HepG2 (cell line): ENCODE results near the gene TMEM219. TPM values are rescaled to one million over a fixed set of nuclear protein-coding genes. Genes with fewer than 3 reads are reported as not detected.
A peak's percentile ranks its signal among the peaks of the same experiment; 100 is the strongest.

Experiments used
- BCL3 ChIP-seq: sonication (generic); formaldehyde crosslinking; IDR thresholded peaks from 2 replicates; pipeline ENCODE4 v1.5.1; 2020; ENCODE audit warnings: mild to moderate bottlenecking, missing genetic modification reagents, moderate library complexity
- GMEB1 ChIP-seq: sonication (generic); formaldehyde crosslinking; IDR thresholded peaks from 2 replicates; pipeline ENCODE4 v1.5.1; 2020; ENCODE audit warnings: missing genetic modification reagents, mild to moderate bottlenecking, borderline replicate concordance
- HOXA5 ChIP-seq: sonication (generic); formaldehyde crosslinking; IDR thresholded peaks from 2 replicates; pipeline ENCODE4 v1.4.0; 2020; ENCODE audit warnings: missing genetic modification reagents
- JUNB ChIP-seq: sonication (generic); formaldehyde crosslinking; IDR thresholded peaks from 2 replicates; pipeline ENCODE4 v1.8.0; 2022; ENCODE audit warnings: missing genetic modification reagents, mild to moderate bottlenecking, borderline replicate concordance
- MED8 ChIP-seq: sonication (generic); formaldehyde crosslinking; IDR thresholded peaks from 2 replicates; pipeline ENCODE4 v1.8.1; 2023; ENCODE audit warnings: mild to moderate bottlenecking, missing genetic modification reagents; ENCODE audit not compliant: insufficient replicate concordance
- MEIS2 ChIP-seq: sonication (generic); formaldehyde crosslinking; IDR thresholded peaks from 2 replicates; pipeline ENCODE4 v1.9.0; 2021; ENCODE audit warnings: mild to moderate bottlenecking, missing genetic modification reagents
- MTERF4 ChIP-seq: sonication (generic); formaldehyde crosslinking; IDR thresholded peaks from 2 replicates; pipeline ENCODE4 v1.8.0; 2023; ENCODE audit warnings: mild to moderate bottlenecking, missing genetic modification reagents
- MTF1 ChIP-seq: sonication (generic); formaldehyde crosslinking; IDR thresholded peaks from 2 replicates; pipeline ENCODE4 v1.5.0; 2020; ENCODE audit warnings: missing genetic modification reagents
- MTF2 ChIP-seq: sonication (generic); formaldehyde crosslinking; IDR thresholded peaks from 2 replicates; pipeline ENCODE4 v1.5.0; 2020; ENCODE audit warnings: missing genetic modification reagents, borderline replicate concordance
- MXD1 ChIP-seq: sonication (generic); formaldehyde crosslinking; IDR thresholded peaks from 2 replicates; pipeline ENCODE4 v1.4.0; 2020; ENCODE audit warnings: mild to moderate bottlenecking, missing genetic modification reagents
- NFE2L1 ChIP-seq: sonication (generic); formaldehyde crosslinking; IDR thresholded peaks from 2 replicates; pipeline ENCODE4 v1.4.0; 2020; ENCODE audit warnings: missing genetic modification reagents, mild to moderate bottlenecking, borderline replicate concordance
- PAF1 ChIP-seq: IDR thresholded peaks from 2 replicates; pipeline ENCODE4 v1.6.1; 2016; ENCODE audit warnings: missing genetic modification reagents, missing compliant biosample characterization
- RFXANK ChIP-seq: IDR thresholded peaks from 2 replicates; pipeline ENCODE4 v1.6.1; 2016
- SIN3A ChIP-seq: IDR thresholded peaks from 2 replicates; pipeline ENCODE4 v1.6.1; 2011; ENCODE audit warnings: low read depth, mild to moderate bottlenecking, control low read depth, low read length, borderline replicate concordance
- SNAPC5 ChIP-seq: sonication (generic); formaldehyde crosslinking; IDR thresholded peaks from 2 replicates; pipeline ENCODE4 v1.8.1; 2023; ENCODE audit warnings: mild to moderate bottlenecking, missing genetic modification reagents, borderline replicate concordance
- ZC3H13 ChIP-seq: sonication (generic); formaldehyde crosslinking; IDR thresholded peaks from 2 replicates; pipeline ENCODE4 v1.8.1; 2023; ENCODE audit warnings: mild to moderate bottlenecking, missing genetic modification reagents, moderate library complexity
- ZNF282 ChIP-seq: fragments of 450-650 bp; IDR thresholded peaks from 2 replicates; pipeline ENCODE4 v1.6.1; 2018; ENCODE audit not compliant: partially characterized antibody
- ZNF552 ChIP-seq: sonication (generic); formaldehyde crosslinking; IDR thresholded peaks from 2 replicates; pipeline ENCODE4 v1.9.0; 2022; ENCODE audit warnings: missing genetic modification reagents, mild to moderate bottlenecking, borderline replicate concordance
- ZNF687 ChIP-seq: sonication (generic); formaldehyde crosslinking; IDR thresholded peaks from 2 replicates; pipeline ENCODE4 v1.5.1; 2020; ENCODE audit warnings: mild to moderate bottlenecking, missing genetic modification reagents, moderate library complexity
- polyA plus RNA-seq, 8 experiments: library from polyadenylated mRNA; depleted of rRNA in 3 of 8; stranded (reverse) in 7 of 8; unstranded in 1 of 8; fragments of >200 nt; fragmentation: Illumina TruSeq in 4 of 8; extraction: Trizol in 4 of 8; gene quantifications; 2 replicates each; pipeline versions ENCODE4 v1.2.1 to v1.2.3, GENCODE V29; 2011 to 2016; ENCODE audit warnings: low read depth in 4 of 8, missing spikeins in 1 of 8, mixed read lengths in 1 of 8; ENCODE audit not compliant: insufficient read depth in 1 of 8
- total RNA-seq, 5 experiments: library from RNA; depleted of rRNA; stranded (reverse); fragments of >200 nt; fragmentation: Illumina TruSeq; extraction: Trizol; gene quantifications; 2 replicates each; pipeline ENCODE4 v1.2.3, GENCODE V29; 2016; ENCODE audit warnings: low read depth in 1 of 5

Gene TMEM219
- total and polyA plus RNA-seq, 2 of the 13 experiments (the other 11 are each of a cell fraction or from before 2014, with no cell fraction given), result 105 to 115 TPM

- peak; percentile 60 for TF ChIP-seq MED8 (CRISPR knock-in tag)
- TF ChIP-seq ZNF282, result no peak
- no peak for TF ChIP-seq MTF1 (CRISPR knock-in tag)
- TF ChIP-seq ZC3H13 (CRISPR knock-in tag), result no peak
- TF ChIP-seq ZNF552 (CRISPR knock-in tag), result peak; percentile 52; the same call in 1 of the 2 replicates
- no peak for TF ChIP-seq MEIS2 (CRISPR knock-in tag)
- TF ChIP-seq SNAPC5, result peak; percentile 86
- TF ChIP-seq MTERF4 (CRISPR knock-in tag), result peak; percentile 50; the same call in 1 of the 2 replicates
- TF ChIP-seq HOXA5 (CRISPR knock-in tag), result 0 out of 2 replicates have a peak, but pooled peaks have one; percentile 0
- 0 out of 2 replicates have a peak, but pooled peaks have one; percentile 47 for TF ChIP-seq SIN3A
- TF ChIP-seq BCL3 (CRISPR knock-in tag), result no peak; the same call in 1 of the 2 replicates
- TF ChIP-seq NFE2L1 (CRISPR knock-in tag), result no peak; the same call in 1 of the 2 replicates
- no peak for TF ChIP-seq JUNB (CRISPR knock-in tag)
- TF ChIP-seq ZNF687 (CRISPR knock-in tag), result peak; percentile 93
- TF ChIP-seq MTF2 (CRISPR knock-in tag), result peak; percentile 72; the same call in 1 of the 2 replicates
- no peak for TF ChIP-seq PAF1 (CRISPR knock-in tag)
- TF ChIP-seq RFXANK (CRISPR knock-in tag), result no peak
- peak; percentile 62 for TF ChIP-seq GMEB1
- TF ChIP-seq MXD1 (CRISPR knock-in tag), result no peak
These were observed at the start of gene TMEM219 (continued) for GRCh38 chr16:29961479-29962343.
